Dendritic cell treated with granulocyte-macrophage colony-stimulating factor and Interleukin-4, amounts not matched to agents 40 ng/mL and 50 ng/mL, for 4 days (primary cell): Measurements from ENCODE around the gene ALDH3B1.
A peak's percentile ranks its signal among the peaks of the same experiment; 100 is the strongest.

Experiments used
- H3K27ac Mint-ChIP-seq: one replicate; pipeline ENCODE4 v1.8.0; 2022; ENCODE audit warnings: mild to moderate bottlenecking, mixed read lengths
- H3K27me3 Mint-ChIP-seq: one replicate; pipeline ENCODE4 v1.8.0; 2022; ENCODE audit warnings: mild to moderate bottlenecking, mixed read lengths
- H3K36me3 Mint-ChIP-seq: one replicate; pipeline ENCODE4 v1.8.0; 2022; ENCODE audit warnings: low read depth, mixed read lengths
- H3K4me1 Mint-ChIP-seq: one replicate; pipeline ENCODE4 v1.8.0; 2022; ENCODE audit warnings: low read depth, mixed read lengths
- H3K4me3 Mint-ChIP-seq: one replicate; pipeline ENCODE4 v1.8.0; 2022; ENCODE audit warnings: mild to moderate bottlenecking, moderate library complexity, mixed read lengths
- H3K9me3 Mint-ChIP-seq: one replicate; pipeline ENCODE4 v1.8.0; 2022; ENCODE audit warnings: mixed read lengths
- intact Hi-C: fragments of 100-400 bp; cut with micrococcal nuclease; formaldehyde crosslinking; loops from one replicate; pipeline ENCODE4 v1.15.0; 2022

The ALDH3B1 gene

GRCh38 chr11:68047437-68048290 is 37.5 kb downstream of the ALDH3B1 start:
- Mint-ChIP-seq H3K27me3 (no peaks in the 10 kb centered on the region), H3K4me3 (no peak overlapping the region), H3K4me1 (peaks cover 22% of the 10 kb centered on the region), H3K9me3 (no peaks in the 10 kb centered on the region), H3K27ac (peak overlapping the region; percentile 3), H3K36me3 (peaks cover 100% of the 10 kb centered on the region)
- intact Hi-C loops = no loop called here

- intact Hi-C loops = no loop called here
- Mint-ChIP-seq H3K4me3 (no peak overlapping the region), H3K9me3 (no peaks in the 10 kb centered on the region), H3K36me3 (peaks cover 100% of the 10 kb centered on the region), H3K4me1 (peaks cover 24% of the 10 kb centered on the region), H3K27me3 (no peaks in the 10 kb centered on the region), H3K27ac (peak overlapping the region; percentile 55)
These were observed 38.8 kb downstream of the ALDH3B1 start for GRCh38 chr11:68048681-68049508.

- Mint-ChIP-seq H3K4me3 (no peak overlapping the region), H3K27ac (no peak overlapping the region), H3K36me3 (peaks cover 97% of the 10 kb centered on the region), H3K27me3 (no peaks in the 10 kb centered on the region), H3K9me3 (no peaks in the 10 kb centered on the region), H3K4me1 (peaks cover 25% of the 10 kb centered on the region)
- intact Hi-C loops = no loop called here
These were observed 39.6 kb downstream of the ALDH3B1 start for GRCh38 chr11:68049509-68050370.

GRCh38 chr11:68050371-68050841 is 40.3 kb downstream of the ALDH3B1 start:
- H3K27ac Mint-ChIP-seq = no peak overlapping the region
- H3K4me1 Mint-ChIP-seq = peaks cover 25% of the 10 kb centered on the region
- H3K9me3 Mint-ChIP-seq = no peaks in the 10 kb centered on the region
- intact Hi-C loops = no loop called here
- H3K27me3 Mint-ChIP-seq = no peaks in the 10 kb centered on the region
- H3K36me3 Mint-ChIP-seq = peaks cover 90% of the 10 kb centered on the region
- no peak overlapping the region for H3K4me3 Mint-ChIP-seq

- intact Hi-C loops = no loop called here
- no peaks in the 10 kb centered on the region for H3K27me3 Mint-ChIP-seq
- H3K9me3 Mint-ChIP-seq = no peaks in the 10 kb centered on the region
- H3K4me3 Mint-ChIP-seq = no peak overlapping the region
- peaks cover 25% of the 10 kb centered on the region for H3K4me1 Mint-ChIP-seq
- peaks cover 80% of the 10 kb centered on the region for H3K36me3 Mint-ChIP-seq
- peak overlapping the region; percentile 43 for H3K27ac Mint-ChIP-seq
These were observed 41.3 kb downstream of the ALDH3B1 start for GRCh38 chr11:68051191-68052136.

- Mint-ChIP-seq H3K9me3 (no peaks in the 10 kb centered on the region), H3K27me3 (no peaks in the 10 kb centered on the region), H3K27ac (peak overlapping the region; percentile 43), H3K36me3 (peaks cover 80% of the 10 kb centered on the region), H3K4me1 (peaks cover 25% of the 10 kb centered on the region), H3K4me3 (no peak overlapping the region)
- intact Hi-C loops = no loop called here
These were observed 42.2 kb downstream of the ALDH3B1 start for GRCh38 chr11:68052137-68052873.

- no peaks in the 10 kb centered on the region for H3K9me3 Mint-ChIP-seq
- intact Hi-C loops = no loop called here
- H3K36me3 Mint-ChIP-seq = peaks cover 80% of the 10 kb centered on the region
- H3K4me1 Mint-ChIP-seq = peaks cover 25% of the 10 kb centered on the region
- no peaks in the 10 kb centered on the region for H3K27me3 Mint-ChIP-seq
- H3K27ac Mint-ChIP-seq = no peak overlapping the region
- H3K4me3 Mint-ChIP-seq = no peak overlapping the region
These were observed 43.0 kb downstream of the ALDH3B1 start for GRCh38 chr11:68053117-68053516.

GRCh38 chr11:68053981-68054812 is 44.1 kb downstream of the ALDH3B1 start:
- H3K36me3 Mint-ChIP-seq = peaks cover 80% of the 10 kb centered on the region
- H3K4me3 Mint-ChIP-seq = no peak overlapping the region
- H3K27me3 Mint-ChIP-seq = no peaks in the 10 kb centered on the region
- no peaks in the 10 kb centered on the region for H3K9me3 Mint-ChIP-seq
- peak overlapping the region; percentile 16 for H3K27ac Mint-ChIP-seq
- intact Hi-C loops = no loop called here
- peaks cover 25% of the 10 kb centered on the region for H3K4me1 Mint-ChIP-seq

- Mint-ChIP-seq H3K27ac (no peak overlapping the region), H3K36me3 (peaks cover 79% of the 10 kb centered on the region), H3K4me1 (peaks cover 11% of the 10 kb centered on the region), H3K4me3 (no peak overlapping the region), H3K27me3 (no peaks in the 10 kb centered on the region), H3K9me3 (no peaks in the 10 kb centered on the region)
- intact Hi-C loops = no loop called here
These were observed 46.5 kb downstream of the ALDH3B1 start for GRCh38 chr11:68056317-68057285.

- Mint-ChIP-seq H3K9me3 (no peaks in the 10 kb centered on the region), H3K27ac (no peak overlapping the region), H3K4me3 (no peak overlapping the region), H3K27me3 (no peaks in the 10 kb centered on the region), H3K4me1 (peaks cover 5% of the 10 kb centered on the region), H3K36me3 (peaks cover 79% of the 10 kb centered on the region)
- intact Hi-C loops = no loop called here
These were observed 47.7 kb downstream of the ALDH3B1 start for GRCh38 chr11:68057807-68058206.

GRCh38 chr11:68061508-68061907 is 51.4 kb downstream of the ALDH3B1 start:
- no peaks in the 10 kb centered on the region for H3K9me3 Mint-ChIP-seq
- H3K4me1 Mint-ChIP-seq = peaks cover 28% of the 10 kb centered on the region
- no peaks in the 10 kb centered on the region for H3K27me3 Mint-ChIP-seq
- peaks cover 90% of the 10 kb centered on the region for H3K36me3 Mint-ChIP-seq
- intact Hi-C loops = no loop called here
- no peak overlapping the region for H3K4me3 Mint-ChIP-seq
- no peak overlapping the region for H3K27ac Mint-ChIP-seq
